ENCODE measurements around the gene RETN.

Gene RETN

GRCh38 chr19:7669641-7670040 lies 792 bp downstream of the RETN start:
- H3K27ac ChIP-seq (ENCODE audit: low read depth, low read length) = no peak overlapping the region
- no peaks in the 10 kb centered on the region for H3K9me3 ChIP-seq (ENCODE audit: low read length)
- no peak overlapping the region for H3K9ac ChIP-seq (ENCODE audit: low read length)
- no peaks in the 10 kb centered on the region for H3K36me3 ChIP-seq (ENCODE audit: insufficient read depth, low read length)
- H3K4me1 ChIP-seq (ENCODE audit: insufficient read depth, low read length) = no peaks in the 10 kb centered on the region
- H3K27me3 ChIP-seq (ENCODE audit: control insufficient read depth in 1 of 2, insufficient read depth in 2 of 2, low read length in 2 of 2) = peaks cover 0 to 10% of the 10 kb centered on the region in 2 donors
- no peak overlapping the region for H3K4me3 ChIP-seq (ENCODE audit: low read depth in 1 of 2, low read length in 2 of 2)

DNA sequence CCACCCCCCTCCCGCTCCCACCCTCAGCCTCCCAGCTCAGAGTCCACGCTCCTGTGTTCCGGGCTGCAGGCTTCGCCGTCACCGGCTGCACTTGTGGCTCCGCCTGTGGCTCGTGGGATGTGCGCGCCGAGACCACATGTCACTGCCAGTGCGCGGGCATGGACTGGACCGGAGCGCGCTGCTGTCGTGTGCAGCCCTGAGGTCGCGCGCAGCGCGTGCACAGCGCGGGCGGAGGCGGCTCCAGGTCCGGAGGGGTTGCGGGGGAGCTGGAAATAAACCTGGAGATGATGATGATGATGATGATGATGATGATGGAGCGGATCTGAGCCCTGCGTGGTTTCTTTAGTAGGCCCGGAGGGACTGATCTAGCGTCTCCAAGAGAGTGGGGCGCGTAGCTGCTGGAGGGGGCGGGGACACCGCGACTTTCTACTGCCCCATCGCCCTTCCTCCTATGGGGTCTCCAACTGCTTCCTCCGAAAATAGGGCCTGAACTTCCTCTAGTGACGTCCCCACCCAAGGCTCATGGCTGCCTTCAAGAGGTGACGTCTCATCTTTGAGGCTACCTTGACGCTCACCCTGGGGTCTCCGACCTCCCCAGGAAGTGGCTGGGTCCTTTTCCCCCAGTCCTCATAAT lies 1.4 kb downstream of the RETN start:
- Histone ChIP-seq H3K4me3 (ENCODE audit: low read depth in 1 of 2, low read length in 2 of 2) (no peak overlapping the region), H3K9me3 (ENCODE audit: low read length) (no peaks in the 10 kb centered on the region), H3K27me3 (ENCODE audit: control insufficient read depth in 1 of 2, insufficient read depth in 2 of 2, low read length in 2 of 2) (peaks cover 0 to 10% of the 10 kb centered on the region in 2 donors), H3K4me1 (ENCODE audit: insufficient read depth, low read length) (no peaks in the 10 kb centered on the region), H3K27ac (ENCODE audit: low read depth, low read length) (no peak overlapping the region), H3K36me3 (ENCODE audit: insufficient read depth, low read length) (no peaks in the 10 kb centered on the region), H3K9ac (ENCODE audit: low read length) (no peak overlapping the region)

DNA sequence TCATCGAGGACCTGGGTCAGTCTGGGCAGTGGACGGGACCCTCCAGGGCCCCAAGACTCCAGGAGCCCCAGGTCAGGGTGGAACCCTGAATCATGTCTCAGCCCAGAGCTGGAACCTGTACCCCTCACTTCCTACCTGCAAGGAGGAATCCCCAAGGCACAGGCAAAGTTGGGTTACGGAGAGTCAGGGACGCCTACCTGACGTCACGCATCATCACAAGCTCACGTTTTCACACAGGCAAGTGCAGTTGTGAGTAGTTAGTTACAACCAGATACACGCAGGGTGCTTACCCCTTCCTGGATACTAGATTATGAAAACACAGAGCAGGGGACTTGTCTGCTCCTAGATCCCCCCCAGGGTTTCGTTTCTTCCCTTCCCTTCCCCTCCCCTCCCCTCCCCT lies 1.9 kb downstream of the RETN start:
- H3K4me1 ChIP-seq (ENCODE audit: insufficient read depth, low read length) = no peaks in the 10 kb centered on the region
- no peak overlapping the region for H3K9ac ChIP-seq (ENCODE audit: low read length)
- H3K9me3 ChIP-seq (ENCODE audit: low read length) = no peaks in the 10 kb centered on the region
- no peak overlapping the region for H3K27ac ChIP-seq (ENCODE audit: low read depth, low read length)
- no peak overlapping the region for H3K4me3 ChIP-seq (ENCODE audit: low read depth in 1 of 2, low read length in 2 of 2)
- no peaks in the 10 kb centered on the region for H3K36me3 ChIP-seq (ENCODE audit: insufficient read depth, low read length)
- H3K27me3 ChIP-seq (ENCODE audit: control insufficient read depth in 1 of 2, insufficient read depth in 2 of 2, low read length in 2 of 2) = peaks cover 0 to 10% of the 10 kb centered on the region in 2 donors

DNA sequence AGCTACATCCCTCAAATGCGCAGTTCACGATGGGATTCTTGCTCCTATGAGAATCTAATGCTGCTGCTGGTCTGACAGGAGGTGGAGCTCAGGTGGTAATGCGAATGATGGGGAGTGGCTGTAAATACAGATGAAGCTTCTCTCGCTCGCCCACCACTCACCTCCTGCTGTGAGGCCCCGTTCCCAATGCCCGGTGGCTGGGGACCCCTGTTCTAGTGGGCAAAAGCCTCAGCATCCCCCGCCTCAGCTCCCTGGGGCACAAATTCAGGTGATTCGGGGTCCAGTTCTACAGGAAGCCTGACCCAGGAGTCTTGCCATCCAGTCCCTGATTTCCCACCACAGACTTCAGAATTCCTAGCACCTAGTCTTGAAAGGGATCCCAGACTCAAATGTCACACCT lies 3.7 kb downstream of the RETN start:
- H3K4me1 ChIP-seq (ENCODE audit: insufficient read depth, low read length) = no peaks in the 10 kb centered on the region
- H3K9ac ChIP-seq (ENCODE audit: low read length) = no peak overlapping the region
- H3K9me3 ChIP-seq (ENCODE audit: low read length) = no peaks in the 10 kb centered on the region
- no peak overlapping the region for H3K27ac ChIP-seq (ENCODE audit: low read depth, low read length)
- no peaks in the 10 kb centered on the region for H3K36me3 ChIP-seq (ENCODE audit: insufficient read depth, low read length)
- no peak overlapping the region for H3K4me3 ChIP-seq (ENCODE audit: low read depth in 1 of 2, low read length in 2 of 2)
- peaks cover 0 to 10% of the 10 kb centered on the region in 2 donors for H3K27me3 ChIP-seq (ENCODE audit: control insufficient read depth in 1 of 2, insufficient read depth in 2 of 2, low read length in 2 of 2)

DNA sequence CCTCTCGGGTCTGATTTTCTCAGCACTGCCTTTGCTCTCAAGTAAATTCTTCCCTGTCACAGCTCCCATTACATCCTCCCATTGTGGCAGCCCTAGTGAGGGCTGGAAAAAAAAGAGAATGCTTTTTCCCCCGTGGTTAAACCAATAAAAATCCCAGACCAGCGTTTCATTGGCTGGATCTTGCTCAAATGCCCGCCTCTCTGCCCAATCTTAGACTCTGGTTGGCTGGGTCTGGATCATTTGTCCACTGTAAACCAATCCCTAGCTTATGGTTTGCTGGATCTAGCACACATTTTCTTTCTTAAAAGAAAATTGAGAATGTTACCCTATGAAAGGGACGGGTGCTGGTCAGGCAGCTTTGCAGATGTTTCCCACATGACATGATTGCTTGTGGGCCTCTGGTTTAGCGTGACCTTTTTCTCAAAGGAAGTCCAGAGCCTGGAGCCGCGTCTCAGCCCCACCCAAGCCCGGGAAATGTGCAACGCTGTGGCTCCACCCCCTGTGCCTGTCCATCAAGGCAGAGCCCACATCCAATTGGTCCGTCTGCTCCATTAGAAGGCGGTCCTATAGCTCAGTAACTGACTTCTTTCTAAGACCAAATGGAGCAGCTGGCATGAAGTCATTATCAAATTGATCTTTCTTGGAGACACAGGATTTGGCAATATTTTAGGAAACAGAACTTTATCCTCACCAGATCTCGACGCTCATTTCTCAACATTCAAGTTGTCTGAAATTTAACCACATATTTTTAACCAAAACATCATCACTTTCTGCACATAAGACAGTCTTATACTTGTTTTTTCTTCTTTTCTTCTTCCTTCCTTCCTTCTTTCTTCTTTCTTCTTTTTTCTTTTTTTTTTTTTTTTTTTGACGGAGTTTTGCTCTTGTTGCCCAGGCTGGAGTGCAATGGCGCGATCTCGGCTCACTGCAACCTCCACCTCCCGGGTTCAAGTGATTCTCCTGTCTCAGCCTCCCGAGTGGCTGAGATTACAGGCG lies 5.5 kb downstream of the RETN start:
- Histone ChIP-seq H3K27me3 (ENCODE audit: control insufficient read depth in 1 of 2, insufficient read depth in 2 of 2, low read length in 2 of 2) (peaks cover 0 to 4% of the 10 kb centered on the region in 2 donors), H3K27ac (ENCODE audit: low read depth, low read length) (no peak overlapping the region), H3K9ac (ENCODE audit: low read length) (no peak overlapping the region), H3K4me3 (ENCODE audit: low read depth in 1 of 2, low read length in 2 of 2) (no peak overlapping the region), H3K4me1 (ENCODE audit: insufficient read depth, low read length) (no peaks in the 10 kb centered on the region), H3K9me3 (ENCODE audit: low read length) (no peaks in the 10 kb centered on the region), H3K36me3 (ENCODE audit: insufficient read depth, low read length) (no peaks in the 10 kb centered on the region)

- H3K27ac ChIP-seq (ENCODE audit: low read depth, low read length) = no peak overlapping the region
- no peak overlapping the region for H3K9ac ChIP-seq (ENCODE audit: low read length)
- H3K9me3 ChIP-seq (ENCODE audit: low read length) = no peaks in the 10 kb centered on the region
- no peaks in the 10 kb centered on the region for H3K4me1 ChIP-seq (ENCODE audit: insufficient read depth, low read length)
- no peaks in the 10 kb centered on the region for H3K36me3 ChIP-seq (ENCODE audit: insufficient read depth, low read length)
- no peak overlapping the region for H3K4me3 ChIP-seq (ENCODE audit: low read depth in 1 of 2, low read length in 2 of 2)
- H3K27me3 ChIP-seq (ENCODE audit: control insufficient read depth in 1 of 2, insufficient read depth in 2 of 2, low read length in 2 of 2) = peaks cover 0 to 5% of the 10 kb centered on the region in 2 donors
Measured at GRCh38 chr19:7676376-7676775, 7.5 kb downstream of the RETN start.

DNA sequence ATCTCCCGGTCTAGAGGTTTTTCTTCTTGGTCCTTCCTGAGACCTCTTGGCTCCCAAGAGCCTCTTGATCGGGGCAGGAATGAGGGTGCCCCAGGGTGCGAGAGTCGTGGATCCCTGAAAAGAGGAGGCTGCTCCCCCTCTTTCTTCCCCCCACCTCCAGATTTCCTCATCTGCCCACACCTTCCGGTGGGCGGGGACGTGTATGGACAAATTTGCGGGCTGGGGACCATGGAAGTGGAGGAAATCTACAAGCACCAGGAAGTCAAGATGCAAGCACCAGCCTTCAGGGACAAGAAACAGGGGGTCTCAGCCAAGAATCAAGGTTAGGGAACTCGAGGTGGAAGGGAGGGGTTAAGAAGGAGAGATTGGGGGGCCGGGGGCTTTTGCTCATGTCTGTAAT lies 8.0 kb downstream of the RETN start, which contains the start of gene MCEMP1:
Gene MCEMP1 (plus strand): TSS at position 237 of the 400 bp plus-strand sequence. CDS start 31 bp downstream, at position 268.
- H3K9ac ChIP-seq (ENCODE audit: low read length) = no peak within 1 kb of the TSS
- peaks cover 0 to 5% of the 10 kb centered on the region in 2 donors for H3K27me3 ChIP-seq (ENCODE audit: control insufficient read depth in 1 of 2, insufficient read depth in 2 of 2, low read length in 2 of 2)
- H3K4me3 ChIP-seq (ENCODE audit: low read depth in 1 of 2, low read length in 2 of 2) = no peak within 1 kb of the TSS
- H3K27ac ChIP-seq (ENCODE audit: low read depth, low read length) = no peak within 1 kb of the TSS
- H3K4me1 ChIP-seq (ENCODE audit: insufficient read depth, low read length) = peaks cover 2% of the 10 kb centered on the region
- no peaks in the 10 kb centered on the region for H3K36me3 ChIP-seq (ENCODE audit: insufficient read depth, low read length)
- H3K9me3 ChIP-seq (ENCODE audit: low read length) = no peaks in the 10 kb centered on the region

DNA sequence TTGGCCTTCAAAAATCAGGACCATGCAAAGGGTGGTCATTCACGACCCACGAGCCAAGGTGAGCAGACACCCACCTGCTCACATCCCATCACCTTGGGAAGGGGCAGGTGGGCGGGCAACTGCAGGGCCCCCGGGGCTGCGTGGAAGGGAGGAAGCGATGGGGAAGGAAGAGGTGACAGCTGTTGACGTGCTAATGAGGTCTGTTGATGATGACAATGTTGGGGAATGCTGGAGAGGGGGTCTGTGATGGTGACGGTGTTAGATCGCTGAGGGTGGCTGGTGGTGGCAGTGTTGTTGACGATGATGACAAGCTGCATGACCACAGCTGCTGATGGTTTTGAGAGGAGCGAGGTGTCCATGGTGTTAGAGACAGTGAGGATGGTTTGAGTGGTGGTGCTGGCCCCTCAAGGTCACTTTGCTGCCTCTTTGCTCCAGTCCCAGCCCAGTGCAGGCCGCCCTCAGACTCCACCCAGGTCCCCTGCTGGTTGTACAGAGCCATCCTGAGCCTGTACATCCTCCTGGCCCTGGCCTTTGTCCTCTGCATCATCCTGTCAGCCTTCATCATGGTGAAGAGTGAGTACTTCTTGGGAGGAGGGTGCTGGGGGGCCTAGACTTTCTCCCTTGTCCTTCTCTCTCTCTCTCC lies 8.9 kb downstream of the RETN start:
- Histone ChIP-seq H3K27ac (ENCODE audit: low read depth, low read length) (no peak overlapping the region), H3K9ac (ENCODE audit: low read length) (no peak overlapping the region), H3K27me3 (ENCODE audit: control insufficient read depth in 1 of 2, insufficient read depth in 2 of 2, low read length in 2 of 2) (peaks cover 0 to 5% of the 10 kb centered on the region in 2 donors), H3K9me3 (ENCODE audit: low read length) (no peaks in the 10 kb centered on the region), H3K36me3 (ENCODE audit: insufficient read depth, low read length) (peaks cover 4% of the 10 kb centered on the region), H3K4me3 (ENCODE audit: low read depth in 1 of 2, low read length in 2 of 2) (no peak overlapping the region), H3K4me1 (ENCODE audit: insufficient read depth, low read length) (peaks cover 6% of the 10 kb centered on the region)

GRCh38 chr19:7678971-7679751 lies 10.3 kb downstream of the RETN start:
- Histone ChIP-seq H3K27me3 (ENCODE audit: control insufficient read depth in 1 of 2, insufficient read depth in 2 of 2, low read length in 2 of 2) (peaks cover 0 to 5% of the 10 kb centered on the region in 2 donors), H3K4me3 (ENCODE audit: low read depth in 1 of 2, low read length in 2 of 2) (no peak overlapping the region), H3K9me3 (ENCODE audit: low read length) (no peaks in the 10 kb centered on the region), H3K9ac (ENCODE audit: low read length) (no peak overlapping the region), H3K4me1 (ENCODE audit: insufficient read depth, low read length) (peaks cover 6% of the 10 kb centered on the region), H3K36me3 (ENCODE audit: insufficient read depth, low read length) (peaks cover 5% of the 10 kb centered on the region), H3K27ac (ENCODE audit: low read depth, low read length) (no peak overlapping the region)

GRCh38 chr19:7679771-7680605 lies 11.1 kb downstream of the RETN start:
- no peaks in the 10 kb centered on the region for H3K9me3 ChIP-seq (ENCODE audit: low read length)
- no peak overlapping the region for H3K9ac ChIP-seq (ENCODE audit: low read length)
- no peak overlapping the region for H3K27ac ChIP-seq (ENCODE audit: low read depth, low read length)
- H3K4me3 ChIP-seq (ENCODE audit: low read depth in 1 of 2, low read length in 2 of 2) = peak overlapping the region in 1 of 2 donors; percentile 87
- peaks cover 5% of the 10 kb centered on the region for H3K36me3 ChIP-seq (ENCODE audit: insufficient read depth, low read length)
- H3K27me3 ChIP-seq (ENCODE audit: control insufficient read depth in 1 of 2, insufficient read depth in 2 of 2, low read length in 2 of 2) = peaks cover 0 to 5% of the 10 kb centered on the region in 2 donors
- peaks cover 6% of the 10 kb centered on the region for H3K4me1 ChIP-seq (ENCODE audit: insufficient read depth, low read length)

Data from muscle layer of colon (tissue), 2 donors.